MM.1S (cell line): ENCODE results near the gene RITA1.

ENCODE experiments used
- EZH2 ChIP-seq: fragments of 300-600 bp; sonication (generic); optimal IDR thresholded peaks from 2 replicates; pipeline ENCODE3; 2017; ENCODE audit warnings: low read depth, mild to moderate bottlenecking, antibody characterized with exemption, low read length, mixed read lengths
- EZH2phosphoT487 ChIP-seq: fragments of 300-600 bp; sonication (generic); IDR thresholded peaks from 2 replicates; pipeline ENCODE4 v1.6.1; 2018; ENCODE audit warnings: antibody characterized with exemption, low read length
- TF ChIP-seq, protein P1 (sequence below): fragments of 300-600 bp; sonication (generic); IDR thresholded peaks from 2 replicates; pipeline ENCODE4 v1.5.1; 2016; ENCODE audit warnings: antibody characterized with exemption, low read length, mixed read lengths

DNA sequence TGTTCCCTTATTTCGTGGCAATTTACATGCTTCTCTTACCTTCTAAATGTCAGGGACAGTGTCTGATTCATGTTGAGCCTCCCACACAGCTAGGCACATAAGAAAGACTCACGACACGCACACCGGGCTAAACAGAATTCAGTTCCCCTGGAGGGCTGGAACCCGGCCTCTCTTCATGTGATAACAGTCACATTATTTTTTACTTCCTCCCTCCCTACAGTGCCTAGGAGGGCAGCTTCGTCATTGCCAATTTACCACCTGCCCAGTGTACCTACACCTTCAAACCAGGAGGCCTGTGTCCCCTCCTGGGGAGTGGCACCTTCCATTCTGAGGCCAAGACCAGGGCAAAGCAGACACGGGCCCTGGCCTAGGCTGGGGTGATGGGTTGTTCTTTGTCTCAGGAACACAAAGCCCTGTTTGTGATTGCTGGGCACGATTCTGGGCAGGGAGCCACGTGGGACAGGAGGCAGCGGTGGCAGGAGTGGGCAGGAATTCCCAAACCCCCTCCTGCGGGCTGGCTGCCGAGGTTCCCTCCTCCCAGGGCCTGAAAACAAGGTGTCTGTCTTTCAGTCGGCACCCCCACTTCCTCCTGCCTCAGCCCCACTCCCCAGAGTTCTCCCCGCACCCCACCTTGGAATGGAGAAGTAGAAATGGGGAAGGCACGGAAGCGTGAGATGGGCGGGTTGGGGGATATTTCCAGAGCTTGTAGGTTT is 43.2 kb upstream of the RITA1 start:
- TF ChIP-seq, protein P1, sequence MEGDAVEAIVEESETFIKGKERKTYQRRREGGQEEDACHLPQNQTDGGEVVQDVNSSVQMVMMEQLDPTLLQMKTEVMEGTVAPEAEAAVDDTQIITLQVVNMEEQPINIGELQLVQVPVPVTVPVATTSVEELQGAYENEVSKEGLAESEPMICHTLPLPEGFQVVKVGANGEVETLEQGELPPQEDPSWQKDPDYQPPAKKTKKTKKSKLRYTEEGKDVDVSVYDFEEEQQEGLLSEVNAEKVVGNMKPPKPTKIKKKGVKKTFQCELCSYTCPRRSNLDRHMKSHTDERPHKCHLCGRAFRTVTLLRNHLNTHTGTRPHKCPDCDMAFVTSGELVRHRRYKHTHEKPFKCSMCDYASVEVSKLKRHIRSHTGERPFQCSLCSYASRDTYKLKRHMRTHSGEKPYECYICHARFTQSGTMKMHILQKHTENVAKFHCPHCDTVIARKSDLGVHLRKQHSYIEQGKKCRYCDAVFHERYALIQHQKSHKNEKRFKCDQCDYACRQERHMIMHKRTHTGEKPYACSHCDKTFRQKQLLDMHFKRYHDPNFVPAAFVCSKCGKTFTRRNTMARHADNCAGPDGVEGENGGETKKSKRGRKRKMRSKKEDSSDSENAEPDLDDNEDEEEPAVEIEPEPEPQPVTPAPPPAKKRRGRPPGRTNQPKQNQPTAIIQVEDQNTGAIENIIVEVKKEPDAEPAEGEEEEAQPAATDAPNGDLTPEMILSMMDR: no peak
- no peak for TF ChIP-seq EZH2
- no peak for TF ChIP-seq EZH2phosphoT487
